ENCODE results near the gene PITRM1.

The PITRM1 gene

DNA sequence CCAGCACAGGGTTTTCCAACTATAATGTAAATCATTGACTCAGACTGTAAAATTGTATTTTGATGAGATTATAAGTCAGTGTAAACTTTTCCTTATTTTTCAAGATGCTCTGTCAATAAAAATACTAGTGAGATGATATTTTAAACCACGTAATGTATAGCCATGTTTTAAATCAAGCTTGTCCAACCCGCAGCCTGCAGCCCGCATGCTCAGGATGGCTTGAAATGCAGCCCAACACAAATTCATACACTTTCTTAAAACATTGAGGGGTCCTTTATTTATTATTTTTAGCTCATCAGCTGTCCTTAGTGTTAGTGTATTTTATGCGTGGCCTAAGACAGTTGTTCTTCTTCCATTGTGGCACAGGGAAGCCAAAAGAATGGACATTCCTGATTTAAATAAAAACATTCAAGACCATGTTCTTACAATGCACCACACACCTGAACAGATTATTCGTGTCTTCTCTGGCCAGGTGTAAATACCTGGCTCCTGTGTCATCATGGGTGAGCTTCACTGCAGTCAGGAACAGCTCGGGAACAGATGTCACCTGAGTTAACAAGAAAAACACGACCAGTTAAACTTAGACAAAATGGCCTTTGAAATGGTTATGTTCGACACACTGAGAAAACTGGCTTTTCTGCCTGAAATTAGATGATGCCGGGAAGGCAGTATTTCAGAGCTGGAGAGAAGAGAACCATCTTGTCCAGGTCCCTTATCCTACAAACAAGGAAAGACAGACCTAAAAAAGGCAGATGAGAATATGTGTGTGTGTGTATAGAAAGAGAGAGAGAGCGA, 5.9 kb downstream of the PITRM1 start:
- DNase-seq (ENCODE audit: low read depth), result no peak

DNA sequence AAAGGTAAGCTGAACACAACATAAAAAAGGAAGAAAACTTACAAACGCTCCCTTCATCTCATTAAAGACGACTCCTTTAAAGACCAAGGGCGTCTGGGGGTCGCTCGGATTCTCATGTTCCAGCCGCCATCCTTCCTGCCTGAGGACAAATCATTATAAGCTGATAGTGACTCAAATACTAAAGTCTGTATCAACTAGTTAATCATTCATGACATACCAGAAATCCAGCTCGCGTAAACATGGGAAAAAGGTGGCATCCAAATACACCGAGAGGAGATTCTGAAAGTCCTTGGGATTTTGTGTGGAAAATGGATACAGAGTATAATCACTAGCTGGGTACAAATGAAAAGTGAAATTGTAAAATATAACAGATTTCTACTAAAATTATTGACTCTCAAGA, 7.4 kb downstream of the PITRM1 start:
- DNase-seq (ENCODE audit: low read depth), result no peak

DNA sequence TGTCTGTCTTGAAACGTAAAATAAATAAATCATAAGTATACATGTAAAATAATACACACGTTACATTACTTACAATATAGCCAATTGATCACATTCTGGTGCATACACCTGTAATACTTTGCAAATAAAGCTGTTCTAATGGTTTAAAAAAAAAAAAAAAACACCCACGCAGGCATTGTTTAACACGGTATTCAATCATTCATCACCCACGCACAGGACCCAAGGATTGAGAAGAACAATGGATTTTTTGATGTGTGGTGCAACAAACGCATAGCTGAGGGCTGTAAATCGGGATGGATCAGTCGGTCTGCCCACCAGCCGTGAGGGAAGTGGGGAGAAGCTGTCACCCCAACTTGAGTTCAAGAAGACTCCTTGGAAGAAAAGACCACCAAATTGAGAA, 8.7 kb downstream of the PITRM1 start:
- no peak for DNase-seq (ENCODE audit: low read depth)

DNA sequence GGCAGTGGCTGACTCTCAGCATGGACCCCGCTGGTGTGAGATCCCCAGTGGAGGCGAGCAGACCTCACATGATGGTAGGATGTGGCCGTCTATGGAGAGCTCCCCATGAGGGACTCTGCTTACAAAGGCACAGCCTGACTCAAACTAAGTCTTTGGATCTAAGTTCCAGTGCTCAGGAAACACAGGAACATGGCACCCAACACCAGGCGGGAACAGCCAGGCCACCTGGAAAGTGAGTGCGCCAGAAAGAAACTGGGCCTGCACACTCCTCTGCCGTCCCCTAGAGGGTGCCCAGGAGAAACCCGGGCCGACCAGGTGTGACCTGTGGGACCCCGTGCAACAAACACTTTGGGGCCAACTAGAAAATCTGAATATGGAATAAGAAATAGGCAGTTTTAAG, 10.0 kb downstream of the PITRM1 start:
- no peak for DNase-seq (ENCODE audit: low read depth)

DNA sequence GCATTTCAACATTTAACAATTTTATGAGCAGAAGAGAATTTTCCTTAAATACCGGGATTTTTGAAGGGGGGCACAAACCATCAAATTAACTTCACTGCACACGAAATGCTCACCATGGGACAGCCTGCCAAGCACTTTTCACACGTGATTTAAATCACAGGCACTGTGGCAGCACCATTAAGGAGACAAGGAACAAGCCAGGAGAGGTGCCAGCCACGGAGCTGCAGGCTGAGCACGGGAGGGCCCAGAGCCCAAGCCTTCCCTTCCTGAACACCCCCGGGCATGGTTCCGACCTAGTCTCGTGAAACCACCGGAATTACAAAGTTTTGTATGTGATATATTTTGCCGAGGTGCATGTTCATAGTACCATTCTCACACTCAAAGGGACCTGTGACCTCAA, 13.4 kb downstream of the PITRM1 start:
- DNase-seq (ENCODE audit: low read depth), result no peak

DNA sequence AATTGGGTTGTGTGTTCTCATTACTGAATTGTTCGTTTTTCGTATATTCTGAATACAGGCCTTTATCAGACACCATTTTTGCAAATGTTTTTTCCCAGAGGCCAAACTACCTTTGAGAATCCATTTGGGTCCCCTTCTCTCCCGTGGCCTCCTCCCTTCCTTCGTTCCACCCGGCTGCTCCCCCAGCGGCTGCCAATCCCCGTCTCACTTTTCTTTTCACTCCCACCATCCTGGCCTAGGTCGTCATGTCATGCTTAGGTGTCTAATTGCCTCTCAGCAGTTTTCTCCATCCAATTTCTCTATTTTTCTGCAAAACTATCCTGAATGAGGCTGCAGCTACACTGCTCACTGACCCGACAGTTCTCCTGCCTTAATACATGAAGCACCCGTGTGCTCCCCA, 17.9 kb downstream of the PITRM1 start:
- no peak for DNase-seq (ENCODE audit: low read depth)

DNA sequence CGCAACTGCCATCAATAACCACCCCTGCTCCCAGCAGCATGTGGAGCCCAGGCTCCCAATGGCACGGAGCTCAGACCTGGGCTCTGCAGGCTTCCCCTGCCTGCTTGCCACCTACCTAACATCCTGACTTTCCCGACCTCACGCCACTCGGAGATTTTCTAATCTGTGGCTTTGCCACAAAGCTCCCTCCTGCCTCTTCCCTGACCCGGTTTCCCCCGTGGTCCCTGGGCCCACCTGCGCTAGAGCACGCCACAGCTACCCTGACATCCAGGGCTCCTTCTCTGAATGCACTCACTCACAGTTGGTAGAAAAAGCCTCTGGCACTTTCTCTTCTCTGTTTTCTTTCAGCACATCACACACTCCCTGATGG, 20.0 kb downstream of the PITRM1 start:
- no peak for DNase-seq (ENCODE audit: low read depth)

DNA sequence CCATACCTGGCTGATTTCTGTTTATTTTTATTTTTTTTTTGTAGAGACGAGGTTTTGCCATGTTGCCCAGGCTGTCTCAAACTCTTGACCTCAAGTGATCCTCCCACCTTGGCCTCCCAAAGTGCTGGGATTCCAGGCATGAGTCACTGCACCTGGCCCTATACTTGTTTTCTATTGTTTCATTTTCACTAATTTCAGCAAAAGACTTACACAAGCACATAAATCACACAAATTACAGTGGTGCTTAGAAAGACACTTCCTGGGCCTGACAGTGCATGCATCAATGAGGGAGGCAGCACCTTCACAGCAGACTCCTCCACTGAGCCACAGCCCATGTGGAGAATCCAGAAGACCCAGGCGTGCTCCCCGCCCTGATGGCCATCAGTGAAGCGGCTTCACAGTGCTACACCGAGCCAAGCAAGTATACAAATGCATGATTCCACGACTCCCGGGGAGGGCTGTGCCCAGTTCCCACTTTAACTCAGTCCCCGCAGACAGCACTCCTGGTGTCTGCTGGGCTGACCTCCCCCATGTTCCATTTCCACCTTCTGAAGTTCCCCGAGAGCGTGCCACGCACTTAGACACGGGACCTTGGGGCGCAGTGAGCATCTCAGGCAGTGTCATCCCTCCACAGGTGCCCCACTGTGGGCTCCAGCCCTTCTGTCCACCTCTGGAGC, 20.6 kb downstream of the PITRM1 start:
- no peak for DNase-seq (ENCODE audit: low read depth)

DNA sequence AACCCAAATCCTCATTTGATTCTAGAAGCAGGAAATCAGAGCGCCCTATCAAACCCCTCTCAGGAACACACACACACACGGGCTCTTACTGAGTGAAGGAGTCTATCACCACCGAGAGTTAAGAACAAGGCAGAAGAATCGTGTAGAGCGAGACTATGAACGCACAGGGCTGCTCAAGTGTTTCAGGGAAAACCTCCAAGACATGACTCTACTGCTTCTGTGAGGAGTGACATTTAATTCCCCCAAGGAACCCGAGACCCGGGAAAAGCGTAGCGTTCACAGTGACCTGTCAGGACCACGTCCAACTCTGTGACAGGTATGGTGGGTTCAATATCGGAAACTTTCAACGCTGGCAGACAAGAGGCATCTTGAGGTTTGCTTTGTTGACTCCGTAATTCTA, 21.6 kb downstream of the PITRM1 start:
- no peak for DNase-seq (ENCODE audit: low read depth)

DNA sequence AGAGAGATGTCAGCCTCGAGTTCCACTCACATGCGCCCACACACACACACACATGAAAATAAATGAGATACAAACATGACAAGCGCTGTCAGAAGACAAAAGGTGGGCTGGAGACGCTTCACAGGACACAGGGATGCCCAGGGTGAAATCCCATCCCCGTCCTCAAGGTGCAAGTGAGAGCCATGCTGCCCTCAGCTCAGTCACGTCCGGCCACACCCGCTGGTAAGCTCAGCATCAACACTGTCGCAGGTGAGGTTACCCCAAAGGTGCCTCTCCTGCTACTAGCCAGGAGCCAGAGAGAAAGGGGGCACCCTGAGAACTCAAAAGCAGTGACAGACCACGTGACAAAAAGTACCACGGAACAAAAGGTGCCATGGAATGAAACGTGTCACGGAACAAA, 22.2 kb downstream of the PITRM1 start:
- DNase-seq (ENCODE audit: low read depth), result no peak

DNA sequence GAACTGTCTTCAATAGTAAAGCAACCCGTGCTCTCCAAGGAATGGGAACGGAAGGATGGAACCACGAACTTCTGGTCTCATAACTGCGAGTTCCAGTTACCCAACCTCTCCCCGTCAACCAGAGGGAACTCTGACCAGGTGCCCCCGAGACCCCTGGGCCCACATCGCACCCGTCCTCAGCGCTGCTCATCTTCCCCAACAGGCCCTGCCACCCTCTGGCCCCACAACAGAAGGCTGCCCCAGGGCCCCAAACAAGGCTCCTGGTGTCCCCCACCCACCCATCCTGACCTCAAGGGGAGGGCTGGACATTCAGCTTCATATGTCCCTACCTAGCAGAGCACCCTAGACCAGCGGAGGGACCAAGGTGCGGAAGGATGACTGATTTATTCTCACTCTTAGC, 22.7 kb downstream of the PITRM1 start:
- no peak for DNase-seq (ENCODE audit: low read depth)

DNA sequence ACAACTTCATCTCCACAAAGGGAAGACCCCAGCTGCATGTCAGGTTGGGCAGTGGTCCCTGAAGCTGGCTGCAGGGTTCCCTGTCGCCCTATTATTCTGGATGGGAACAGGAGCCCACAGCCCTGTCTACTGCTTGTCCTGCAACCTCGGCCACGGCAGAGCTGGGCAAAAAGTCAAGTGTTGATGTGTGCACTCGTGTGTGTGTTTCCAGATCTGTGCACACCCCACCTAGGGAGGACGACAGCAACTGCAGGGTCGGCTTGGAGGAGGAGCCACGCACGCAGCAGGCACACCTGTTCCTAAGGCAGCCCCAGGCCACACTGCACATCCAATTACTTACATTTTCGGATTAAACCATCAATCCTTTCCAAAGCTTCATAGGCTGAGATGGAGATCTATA, 23.6 kb downstream of the PITRM1 start:
- no peak for DNase-seq (ENCODE audit: low read depth)

DNA sequence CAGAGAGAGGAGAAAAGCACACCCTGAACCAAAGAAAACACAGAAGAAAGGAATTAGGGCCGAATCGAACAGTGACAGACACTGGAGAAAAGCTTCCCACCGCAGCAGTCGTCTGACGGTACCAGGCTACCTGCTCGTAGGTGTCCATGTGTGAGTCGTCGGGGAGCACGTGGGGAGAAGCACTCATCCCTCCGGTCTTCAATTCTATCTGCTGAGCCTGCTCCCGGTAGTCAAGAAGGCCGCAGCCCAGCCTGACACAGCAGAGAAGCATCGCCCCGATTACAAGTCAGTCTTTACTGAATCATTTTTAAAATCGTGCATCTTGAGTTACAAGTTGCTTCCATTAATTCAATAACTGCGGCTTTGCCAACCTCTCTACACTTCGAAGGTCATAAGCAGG, 24.5 kb downstream of the PITRM1 start:
- DNase-seq (ENCODE audit: low read depth), result no peak

DNA sequence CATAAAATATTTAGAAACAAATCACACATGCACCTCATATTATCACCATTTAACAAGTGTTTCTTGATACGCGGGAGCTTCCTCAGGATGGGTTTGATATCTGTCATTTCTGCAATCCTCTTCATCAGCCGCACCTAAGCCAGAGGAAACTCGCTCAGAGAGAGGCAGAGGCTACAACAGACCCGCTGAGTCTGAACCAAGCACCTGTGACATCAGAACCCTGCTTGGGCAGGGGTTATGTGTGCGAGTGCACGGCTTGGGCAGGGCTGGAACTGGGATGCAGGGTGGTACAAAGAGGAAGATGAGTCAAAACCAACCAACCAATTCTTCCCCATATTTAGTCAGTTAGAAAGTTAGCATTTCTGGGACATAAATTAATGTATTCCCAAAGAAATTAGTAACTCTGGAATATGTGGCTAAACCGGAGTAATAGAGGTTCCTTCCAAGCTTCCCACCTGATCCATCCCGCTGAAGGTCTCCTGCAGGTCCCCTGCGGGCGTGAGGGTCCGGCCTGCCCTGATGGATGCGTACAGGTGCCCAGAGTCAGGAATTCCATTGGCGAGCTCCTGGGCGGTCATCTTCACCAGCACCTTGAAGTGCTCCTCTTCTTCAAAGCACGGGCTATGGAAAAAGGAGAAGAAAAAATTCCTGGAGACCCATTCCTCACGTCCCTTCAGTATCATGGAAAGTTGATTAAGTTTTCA, 25.3 kb downstream of the PITRM1 start:
- DNase-seq (ENCODE audit: low read depth), result no peak

DNA sequence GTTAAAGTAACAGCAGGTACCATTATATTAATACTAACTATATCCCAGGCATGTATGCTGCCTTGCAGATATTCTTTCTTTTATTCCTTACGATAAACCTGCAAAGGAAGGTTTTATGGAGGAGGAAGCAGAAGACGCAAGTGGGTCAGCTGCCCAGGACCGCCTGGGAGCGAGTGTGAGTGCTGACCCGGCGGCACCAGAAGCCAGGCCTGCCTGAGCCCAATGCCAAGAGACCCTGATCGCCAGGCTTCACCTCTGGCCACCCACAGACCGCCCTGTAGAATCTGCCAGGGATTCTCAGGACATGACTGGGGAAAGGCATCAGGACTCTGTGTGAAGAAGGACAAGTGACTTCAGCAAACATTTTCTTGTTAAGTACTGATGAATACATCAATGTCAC, 26.3 kb downstream of the PITRM1 start:
- no peak for DNase-seq (ENCODE audit: low read depth)

DNA sequence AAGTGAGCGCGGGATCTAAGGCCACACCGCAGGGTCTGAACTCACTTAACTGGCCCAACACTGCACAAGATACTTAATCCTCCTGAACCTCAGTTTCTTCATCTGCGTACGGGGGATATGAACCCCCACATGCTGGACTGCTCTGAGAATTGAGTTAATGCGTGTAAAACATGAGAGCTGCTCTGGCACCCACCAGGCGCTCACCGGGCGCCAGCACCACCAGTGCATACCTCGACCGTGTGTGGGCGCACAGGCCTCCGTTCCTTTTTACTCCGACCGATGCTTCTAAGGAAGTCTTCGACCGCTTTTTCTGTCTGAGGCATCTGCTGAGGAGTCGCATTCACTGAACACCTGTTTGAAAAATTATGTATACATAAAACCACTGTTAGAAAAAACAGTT, 27.2 kb downstream of the PITRM1 start:
- DNase-seq (ENCODE audit: low read depth), result no peak

DNA sequence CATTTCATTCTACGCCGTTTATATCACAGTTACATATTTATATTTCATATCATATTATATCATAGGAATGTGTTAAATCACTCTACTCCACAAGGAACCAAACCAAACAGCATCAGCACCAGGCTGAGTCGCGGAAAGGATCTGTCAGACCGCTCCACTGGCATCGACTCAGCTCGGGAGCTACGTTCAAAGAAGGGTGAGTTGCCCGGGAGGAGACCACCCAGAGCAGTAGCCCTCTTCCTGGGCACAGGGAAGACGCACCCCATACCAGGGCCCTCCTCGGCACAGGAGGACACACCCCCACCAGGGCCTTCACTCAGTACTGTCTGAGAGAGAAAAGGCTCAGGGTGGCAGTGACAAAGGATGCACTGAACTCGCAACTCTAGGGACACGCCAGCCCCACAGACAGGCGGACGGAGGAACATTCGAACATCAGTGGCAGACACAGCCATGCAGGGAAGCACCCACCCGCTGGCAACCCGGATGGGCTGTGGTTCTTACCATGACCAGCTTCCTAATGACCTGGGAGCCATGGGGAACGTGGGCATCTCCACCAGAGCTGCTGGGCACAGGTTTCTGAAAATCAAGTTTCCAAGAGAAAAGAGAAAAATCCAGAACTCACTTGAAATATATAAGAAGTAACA, 28.7 kb downstream of the PITRM1 start:
- DNase-seq (ENCODE audit: low read depth), result no peak

DNA sequence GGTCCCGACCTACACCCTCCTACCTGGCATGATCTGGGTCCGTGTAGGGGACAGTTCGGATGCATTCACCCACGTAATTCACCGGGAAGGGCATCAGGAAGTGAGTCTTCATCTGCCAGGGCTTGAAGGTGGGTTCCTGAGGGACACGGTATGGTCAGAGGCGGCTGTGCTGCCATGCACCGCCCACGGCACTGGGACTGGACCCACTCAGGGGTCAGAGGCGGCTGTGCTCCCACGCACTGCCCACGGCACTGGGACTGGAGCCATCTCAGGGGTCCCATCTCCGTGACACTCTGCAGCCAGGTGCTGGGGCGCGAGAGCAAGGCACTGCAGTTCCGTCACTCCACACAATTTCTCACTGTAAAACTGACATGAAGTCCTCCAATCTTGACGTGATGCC, 29.2 kb downstream of the PITRM1 start:
- no peak for DNase-seq (ENCODE audit: low read depth)

DNA sequence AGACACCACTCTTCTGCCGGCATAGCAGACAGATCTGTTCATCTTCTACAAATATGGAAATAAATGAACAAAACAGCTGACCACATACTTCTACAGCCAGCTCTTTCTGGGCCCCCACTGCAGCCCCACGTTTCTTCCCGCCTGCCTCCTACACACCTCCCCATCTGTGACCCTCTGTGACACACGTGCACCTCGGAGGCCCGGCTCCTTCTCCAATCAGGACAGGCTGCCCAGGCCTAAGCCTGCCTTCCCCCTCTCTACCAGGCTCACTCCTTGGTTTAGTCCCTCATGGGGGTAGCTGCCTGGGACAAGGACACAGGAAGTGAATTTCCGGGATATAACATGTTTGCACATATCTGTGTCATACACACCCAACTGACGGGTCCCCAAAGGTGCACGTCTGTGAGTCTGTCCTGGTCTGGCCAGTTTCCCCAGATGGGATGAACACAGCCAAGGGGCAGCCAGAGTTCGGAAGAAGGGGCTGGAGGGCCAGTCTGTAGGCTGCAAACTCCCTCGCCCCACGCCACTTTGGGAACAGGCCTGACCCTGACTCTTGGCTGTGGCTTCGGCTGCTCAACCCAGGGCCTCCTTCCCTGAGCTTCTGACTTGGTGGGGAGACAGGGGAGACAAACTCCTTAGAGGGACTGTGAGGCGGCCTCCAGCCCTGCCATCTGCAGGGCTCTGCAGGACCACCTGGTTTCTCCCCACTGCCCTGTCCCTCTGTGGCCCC, 30.3 kb downstream of the PITRM1 start:
- DNase-seq (ENCODE audit: low read depth), result no peak

DNA sequence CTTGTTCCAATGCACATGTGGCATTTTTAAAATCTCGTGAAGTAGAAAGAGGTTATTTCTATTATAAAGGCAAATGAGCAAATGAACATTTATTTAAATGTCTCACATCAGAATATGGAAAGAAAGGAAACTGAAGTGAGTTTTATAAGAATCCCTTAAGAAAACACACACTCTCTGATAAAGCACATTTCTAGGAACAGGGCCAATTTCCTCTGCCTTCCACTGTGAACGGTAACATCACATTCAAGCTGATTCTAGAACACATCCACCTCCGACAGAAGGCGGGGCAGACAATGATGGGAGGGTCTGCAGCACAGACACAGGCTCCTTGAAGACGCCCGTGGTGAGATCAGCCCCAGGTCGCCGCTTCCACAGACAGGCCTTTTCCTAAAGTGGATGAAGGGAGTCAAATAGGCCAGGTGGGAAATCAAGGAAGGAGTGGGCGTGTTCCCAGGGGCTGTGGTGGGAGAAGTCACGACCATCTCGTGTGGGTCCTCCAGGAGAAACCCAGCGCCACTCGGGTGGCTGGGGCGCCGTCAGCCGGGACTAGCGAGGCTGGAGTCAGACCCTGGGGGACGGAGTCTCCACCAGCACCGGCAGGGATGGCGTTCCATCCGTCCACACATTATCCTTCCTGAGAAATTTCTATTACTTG, 31.1 kb downstream of the PITRM1 start:
- DNase-seq (ENCODE audit: low read depth), result no peak

DNA sequence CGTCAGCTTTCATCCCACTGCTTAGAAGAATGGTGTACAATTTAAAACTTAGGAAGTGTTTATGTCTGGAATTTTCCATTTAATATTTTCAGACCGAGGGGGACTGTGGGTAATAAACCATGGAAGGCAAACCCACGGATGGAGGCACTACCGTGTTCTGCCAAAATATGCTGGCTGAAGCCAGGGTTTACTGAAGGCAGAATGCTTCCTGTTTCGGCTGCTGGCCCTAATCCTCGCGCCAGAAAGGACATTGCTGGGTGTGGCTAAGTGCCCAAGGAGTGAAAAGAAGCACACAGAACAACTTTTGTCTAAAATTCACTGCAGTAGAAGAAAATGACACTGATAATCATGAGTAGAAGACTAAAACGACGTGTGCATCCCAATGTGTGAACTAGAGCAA, 32.3 kb downstream of the PITRM1 start:
- no peak for DNase-seq (ENCODE audit: low read depth)

Data from T-helper 22 cell (primary cell).